ENCODE data around the gene ACBD5.

Gene ACBD5

GRCh38 chr10:27247006-27247405, 6.4 kb upstream of the ACBD5 start:
- no peak overlapping the region for H3K4me3 ChIP-seq (replicated peaks; ENCODE audit: low read depth, low read length)
- no peak for DNase-seq (ENCODE audit: low read depth)
- TF ChIP-seq CTCF (IDR thresholded peaks at IDR 0.05; ENCODE audit: low read length, missing control alignments): no peak

GRCh38 chr10:27245836-27246235, 5.2 kb upstream of the ACBD5 start:
- TF ChIP-seq CTCF (IDR thresholded peaks at IDR 0.05; ENCODE audit: low read length, missing control alignments): no peak
- no peak overlapping the region for H3K4me3 ChIP-seq (replicated peaks; ENCODE audit: low read depth, low read length)
- DNase-seq (ENCODE audit: low read depth): no peak

- TF ChIP-seq CTCF (IDR thresholded peaks at IDR 0.05; ENCODE audit: low read length, missing control alignments): no peak
- no peak overlapping the region for H3K4me3 ChIP-seq (replicated peaks; ENCODE audit: low read depth, low read length)
- no peak for DNase-seq (ENCODE audit: low read depth)
Observed at GRCh38 chr10:27244976-27245375, 4.4 kb upstream of the ACBD5 start.

- peak; percentile 79 for DNase-seq (ENCODE audit: low read depth)
- peak overlapping the region; percentile 91 for H3K4me3 ChIP-seq (replicated peaks; ENCODE audit: low read depth, low read length)
- no peak for TF ChIP-seq CTCF (IDR thresholded peaks at IDR 0.05; ENCODE audit: low read length, missing control alignments)
Observed at GRCh38 chr10:27242951-27243551, 2.5 kb upstream of the ACBD5 start.

GRCh38 chr10:27242473-27242950, 1.9 kb upstream of the ACBD5 start:
- no peak for DNase-seq (ENCODE audit: low read depth)
- no peak for TF ChIP-seq CTCF (IDR thresholded peaks at IDR 0.05; ENCODE audit: low read length, missing control alignments)
- H3K4me3 ChIP-seq (replicated peaks; ENCODE audit: low read depth, low read length): peak overlapping the region; percentile 91

- H3K4me3 ChIP-seq (replicated peaks; ENCODE audit: low read depth, low read length): peak overlapping the region; percentile 91
- DNase-seq (ENCODE audit: low read depth): peak; percentile 95
- TF ChIP-seq CTCF (IDR thresholded peaks at IDR 0.05; ENCODE audit: low read length, missing control alignments): peak; percentile 29
Observed at GRCh38 chr10:27241652-27242472, 1.3 kb upstream of the ACBD5 start.

Measured in fibroblast of pulmonary artery (primary cell).